NT2/D1 (cell line): Measurements from ENCODE around the gene PSMF1.

Experiments used
- SUZ12 ChIP-seq: IDR thresholded peaks from 2 replicates; pipeline ENCODE4 v1.6.1; 2011; ENCODE audit not compliant: insufficient read length, insufficient read depth; ENCODE audit errors: extremely low read depth
- ZNF274 ChIP-seq: IDR thresholded peaks from 2 replicates; pipeline ENCODE4 v1.6.1; 2011; ENCODE audit warnings: mild to moderate bottlenecking, low read depth, low read length

DNA sequence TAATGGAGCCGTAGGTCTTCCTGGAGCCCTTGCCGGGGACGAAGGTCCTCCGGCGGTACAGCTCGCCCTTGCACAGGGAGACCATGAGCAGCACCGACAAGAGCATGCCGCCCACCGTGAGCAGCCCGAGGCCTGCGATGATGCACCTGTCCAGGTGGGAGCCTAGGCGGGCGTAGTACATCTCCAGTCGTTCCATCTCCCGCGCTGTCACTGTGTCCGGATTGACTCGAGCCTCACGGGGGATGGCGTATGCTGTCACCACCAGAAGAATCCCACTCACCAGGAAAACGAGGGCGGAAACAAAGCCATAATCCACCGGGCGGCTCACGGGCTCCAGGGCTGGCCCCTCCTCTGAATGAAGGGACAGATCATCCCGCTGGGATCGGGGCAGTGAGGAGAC is 62.5 kb downstream of the PSMF1 start:
- TF ChIP-seq SUZ12 (no peak), ZNF274 (no peak)
